HCT116 (cell line): Measurements from ENCODE around the gene MN1. TPM values are rescaled to one million over a fixed set of nuclear protein-coding genes. Genes with fewer than 3 reads are reported as not detected.

ENCODE experiments used
- ATAC-seq: fragments of 200-7000 bp; cut with Tn5 transposase; 2 replicates; pipeline ENCODE4 v1.9.1; 2020; ENCODE audit warnings: mild to moderate bottlenecking, moderate library complexity
- BruUV-seq: library from RNA; stranded (reverse); fragments of 400-500 nt; replicated peaks from 2 replicates; lab custom pipeline; 2021; lab: Mats Ljungman, UMichigan
- CTCF ChIA-PET: fragments of 300-600 bp; sonication (Branson Sonifier 250); formaldehyde crosslinking; loops from one replicate; lab custom pipeline; 2021; ENCODE audit warnings: antibody characterized with exemption; lab: Charles Lee
- POLR2A ChIA-PET: fragments of 300-600, 350-600 bp; sonication (Branson Sonifier 250); formaldehyde crosslinking; loops from one replicate; lab custom pipeline; 2021; ENCODE audit warnings: antibody characterized with exemption; lab: Charles Lee
- RAD21 ChIA-PET, 2 experiments: fragments of 300-600 bp; sonication (Branson Sonifier 250); formaldehyde crosslinking; loops; one replicate each; lab custom pipeline; 2023; ENCODE audit warnings: low total read pairs in 2 of 2; ENCODE audit not compliant: uncharacterized antibody in 2 of 2, unreplicated experiment in 2 of 2, low non-redundant PET in 1 of 2; lab: Charles Lee
- DNase-seq: peaks from one replicate; pipeline ENCODE4 v3.0.0-alpha.2; 2010; ENCODE audit warnings: low read depth, low spot score
- H2AFZ ChIP-seq: fragments of 200-600 bp; shearing (Covaris generic), sonication (generic); 2 replicates; pipeline ENCODE4 v1.6.1; 2017; ENCODE audit warnings: low read depth, mixed run types, mixed read lengths, antibody characterized with exemption, low read length; ENCODE audit not compliant: poor library complexity, severe bottlenecking
- H3K27ac ChIP-seq: 2 replicates; pipeline ENCODE4 v1.5.1; 2012; ENCODE audit warnings: low read depth, low read length
- H3K27me3 ChIP-seq: fragments of 200-600 bp; sonication (generic); 2 replicates; pipeline ENCODE4 v1.6.1; 2016; ENCODE audit warnings: mixed run types, low read length, mixed read lengths; ENCODE audit not compliant: insufficient read depth
- H3K36me3 ChIP-seq, 2 experiments: fragments of 200-500 bp in 1 of 2; fragments of 200-600 bp in 1 of 2; sonication (Bioruptor generic) in 1 of 2; sonication (generic) in 1 of 2; 2 replicates each; pipeline versions ENCODE4 v1.5.1 to v1.6.1; 2014 to 2016; ENCODE audit warnings: low read length in 2 of 2, inconsistent platforms in 1 of 2, mixed read lengths in 1 of 2, mixed run types in 1 of 2; ENCODE audit not compliant: insufficient read depth in 2 of 2, control insufficient read depth in 1 of 2
- H3K4me1 ChIP-seq, 2 experiments: fragments of 200-600 bp in 1 of 2; sonication (generic) in 1 of 2; 2 replicates each; pipeline versions ENCODE4 v1.5.1 to v1.6.1; 2012 to 2017; ENCODE audit warnings: low read length in 2 of 2, inconsistent platforms in 1 of 2, mild to moderate bottlenecking in 1 of 2, mixed read lengths in 1 of 2, mixed run types in 1 of 2, moderate library complexity in 1 of 2; ENCODE audit not compliant: insufficient read depth in 2 of 2, control insufficient read depth in 1 of 2
- H3K4me2 ChIP-seq: fragments of 200-600 bp; sonication (generic); 2 replicates; pipeline ENCODE4 v1.6.1; 2017; ENCODE audit warnings: mixed run types, low read length, mixed read lengths
- H3K4me3 ChIP-seq, 2 experiments: fragments of 200-600 bp in 1 of 2; sonication (generic) in 1 of 2; replicated peaks in 1 of 2; 2 replicates each; pipeline ENCODE4 v1.5.1; 2011 to 2016; ENCODE audit warnings: low read length in 2 of 2, control low read depth in 1 of 2, low read depth in 1 of 2, mild to moderate bottlenecking in 1 of 2, mixed read lengths in 1 of 2, mixed run types in 1 of 2
- H3K79me2 ChIP-seq: fragments of 200-600 bp; sonication (generic); 2 replicates; pipeline ENCODE4 v1.6.1; 2017; ENCODE audit warnings: mild to moderate bottlenecking, mixed run types, low read length, moderate library complexity, mixed read lengths; ENCODE audit not compliant: insufficient read depth
- H3K9ac ChIP-seq: fragments of 200-600 bp; sonication (generic); 2 replicates; pipeline ENCODE4 v1.6.1; 2016; ENCODE audit warnings: low read length, mixed read lengths
- H3K9me2 ChIP-seq: fragments of 200-600 bp; sonication (generic), shearing (Covaris generic); 2 replicates; pipeline ENCODE4 v1.6.1; 2017; ENCODE audit warnings: mixed run types, mild to moderate bottlenecking, moderate library complexity; ENCODE audit not compliant: insufficient read depth
- H3K9me3 ChIP-seq, 2 experiments: fragments of 200-500 bp in 1 of 2; fragments of 200-600 bp in 1 of 2; sonication (Bioruptor generic) in 1 of 2; sonication (generic) in 1 of 2; 2 replicates each; pipeline ENCODE4 v1.6.1; 2014 to 2017; ENCODE audit warnings: low read length in 2 of 2, mixed read lengths in 2 of 2, inconsistent platforms in 1 of 2, low read depth in 1 of 2, mild to moderate bottlenecking in 1 of 2, mixed run types in 1 of 2, moderate library complexity in 1 of 2; ENCODE audit not compliant: control insufficient read depth in 1 of 2, insufficient read depth in 1 of 2
- H4K20me1 ChIP-seq: fragments of 200-600 bp; sonication (generic), shearing (Covaris generic); 2 replicates; pipeline ENCODE4 v1.6.1; 2017; ENCODE audit warnings: mixed run types, mild to moderate bottlenecking, moderate library complexity; ENCODE audit not compliant: insufficient read depth
- CEBPB ChIP-seq: IDR thresholded peaks from 2 replicates; pipeline ENCODE4 v1.6.1; 2012; ENCODE audit warnings: low read depth
- EZH2 ChIP-seq: fragments of 200-600 bp; sonication (generic); IDR thresholded peaks from 2 replicates; pipeline ENCODE4 v1.6.1; 2017; ENCODE audit warnings: antibody characterized with exemption, mixed run types
- EZH2phosphoT487 ChIP-seq: fragments of 200-600 bp; IDR thresholded peaks from 2 replicates; pipeline ENCODE4 v1.6.1; 2018; ENCODE audit warnings: antibody characterized with exemption, borderline replicate concordance
- JUND ChIP-seq: IDR thresholded peaks from 2 replicates; pipeline ENCODE4 v1.6.1; 2012
- POLR2A ChIP-seq: IDR thresholded peaks from 2 replicates; pipeline ENCODE4 v1.7.0; 2011; ENCODE audit warnings: borderline replicate concordance; ENCODE audit not compliant: insufficient read depth, insufficient read length; ENCODE audit errors: extremely low read depth
- RAD21 ChIP-seq: IDR thresholded peaks from 2 replicates; pipeline ENCODE4 v1.6.1; 2012; ENCODE audit warnings: low read depth, mild to moderate bottlenecking
- SP1 ChIP-seq: IDR thresholded peaks from 2 replicates; pipeline ENCODE4 v1.6.1; 2012; ENCODE audit warnings: low read depth
- TCF7L2 ChIP-seq: IDR thresholded peaks from 2 replicates; pipeline ENCODE4 v1.7.0; 2011; ENCODE audit warnings: borderline replicate concordance, inconsistent platforms; ENCODE audit not compliant: insufficient read depth, insufficient read length; ENCODE audit errors: extremely low read depth
- YY1 ChIP-seq: IDR thresholded peaks from 2 replicates; pipeline ENCODE4 v1.6.1; 2011; ENCODE audit warnings: low read length, low read depth, moderate library complexity, mild to moderate bottlenecking; ENCODE audit not compliant: insufficient replicate concordance; ENCODE audit errors: extremely low read depth
- ZNF274 ChIP-seq: fragments of 200-500 bp; sonication (Bioruptor generic); IDR thresholded peaks from 2 replicates; pipeline ENCODE4 v1.6.1; 2014; ENCODE audit warnings: mild to moderate bottlenecking, low read depth, low read length, inconsistent platforms
- intact Hi-C: fragments of 100-400 bp; cut with micrococcal nuclease; formaldehyde crosslinking; loops from 2 replicates; pipeline ENCODE4 v1.10.0; 2022
- total RNA-seq: library from RNA; stranded (reverse); gene quantifications from one replicate; pipeline ENCODE4 v1.2.1, GENCODE V29; 2021; ENCODE audit not compliant: unreplicated experiment
- TF ChIP-seq, protein P1 (sequence below): IDR thresholded peaks from 2 replicates; pipeline ENCODE4 v1.6.1; 2011; ENCODE audit warnings: mild to moderate bottlenecking, low read length, moderate library complexity; ENCODE audit not compliant: insufficient replicate concordance; ENCODE audit errors: extremely low read depth
- TF ChIP-seq, protein P2 (sequence below): IDR thresholded peaks from 2 replicates; pipeline ENCODE4 v1.6.1; 2012
- TF ChIP-seq, protein P3 (sequence below), 3 experiments: fragments of 200-600 bp in 1 of 3; sonication (generic) in 1 of 3; IDR thresholded peaks in 2 of 3; conservative IDR thresholded peaks in 1 of 3; 2 replicates each; pipeline ENCODE4 v1.5.1; 2012 to 2017; ENCODE audit warnings: low read depth in 2 of 3, low read length in 2 of 3, antibody characterized with exemption in 1 of 3, borderline replicate concordance in 1 of 3, control low read depth in 1 of 3, mild to moderate bottlenecking in 1 of 3, mixed read lengths in 1 of 3, mixed run types in 1 of 3, moderate library complexity in 1 of 3; ENCODE audit not compliant: insufficient read depth in 1 of 3

MN1 gene
- total RNA-seq, 1 experiment from 2014 or later, result 2.9 TPM

DNA sequence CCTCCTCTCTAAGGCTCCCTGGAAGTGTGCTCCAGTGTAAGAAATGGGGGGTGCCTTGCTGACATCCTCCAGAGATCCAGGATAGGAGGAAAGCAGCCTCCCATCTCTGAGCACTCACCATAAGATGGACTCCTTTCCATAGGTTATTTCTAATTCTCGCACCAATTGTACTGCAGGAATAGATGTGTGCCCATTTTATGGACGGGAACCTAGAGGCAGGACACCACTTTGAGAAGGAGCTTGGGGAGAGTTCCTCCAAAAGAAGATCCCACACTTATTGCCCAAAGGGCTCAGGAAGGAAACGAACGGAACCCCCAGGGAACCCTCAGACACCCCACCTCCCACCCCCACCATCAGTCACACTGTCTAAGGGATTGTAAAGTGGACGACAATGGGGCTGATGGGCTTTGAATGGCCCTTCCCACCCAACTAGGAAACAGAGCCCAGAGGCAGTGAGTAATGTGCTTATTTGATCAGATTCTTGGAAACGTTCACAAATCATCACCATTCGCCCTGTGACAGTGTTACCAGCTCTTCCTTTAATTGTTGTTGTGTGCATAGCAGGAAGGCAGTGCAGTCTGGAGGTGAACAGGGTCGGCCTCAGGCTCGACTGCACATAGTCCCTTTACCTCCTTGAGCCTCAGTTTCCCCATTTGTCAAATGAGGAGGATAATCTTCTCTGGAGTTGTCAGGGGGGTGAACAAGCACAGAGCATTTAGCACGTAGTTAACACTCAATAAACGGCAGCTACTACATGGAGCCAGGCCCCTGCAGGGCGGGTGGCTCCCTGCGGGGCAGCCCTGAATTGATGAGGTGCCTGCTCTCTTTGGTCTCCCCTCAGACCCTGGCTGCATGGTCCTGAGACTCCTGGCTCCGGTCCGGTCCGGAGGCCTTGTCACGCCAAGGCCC lies 8.4 kb upstream of the MN1 start:
- CTCF ChIA-PET, result no interaction called here
- H3K27ac ChIP-seq, result no peak overlapping the region
- RAD21 ChIA-PET, result no interaction called here
- no peak for DNase-seq
- intact Hi-C loops, result no loop called here
- no peaks in the 10 kb centered on the region for H3K27me3 ChIP-seq
- no peaks in the 10 kb centered on the region for H3K9me3 ChIP-seq
- TF ChIP-seq JUND (no peak), CEBPB (no peak), POLR2A (no peak), SP1 (no peak)
- TF ChIP-seq, protein P1, sequence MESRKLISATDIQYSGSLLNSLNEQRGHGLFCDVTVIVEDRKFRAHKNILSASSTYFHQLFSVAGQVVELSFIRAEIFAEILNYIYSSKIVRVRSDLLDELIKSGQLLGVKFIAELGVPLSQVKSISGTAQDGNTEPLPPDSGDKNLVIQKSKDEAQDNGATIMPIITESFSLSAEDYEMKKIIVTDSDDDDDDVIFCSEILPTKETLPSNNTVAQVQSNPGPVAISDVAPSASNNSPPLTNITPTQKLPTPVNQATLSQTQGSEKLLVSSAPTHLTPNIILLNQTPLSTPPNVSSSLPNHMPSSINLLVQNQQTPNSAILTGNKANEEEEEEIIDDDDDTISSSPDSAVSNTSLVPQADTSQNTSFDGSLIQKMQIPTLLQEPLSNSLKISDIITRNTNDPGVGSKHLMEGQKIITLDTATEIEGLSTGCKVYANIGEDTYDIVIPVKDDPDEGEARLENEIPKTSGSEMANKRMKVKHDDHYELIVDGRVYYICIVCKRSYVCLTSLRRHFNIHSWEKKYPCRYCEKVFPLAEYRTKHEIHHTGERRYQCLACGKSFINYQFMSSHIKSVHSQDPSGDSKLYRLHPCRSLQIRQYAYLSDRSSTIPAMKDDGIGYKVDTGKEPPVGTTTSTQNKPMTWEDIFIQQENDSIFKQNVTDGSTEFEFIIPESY, result no peak
- TF ChIP-seq, all 23 proteins: peak for 0
- no TSS peak for BruUV-seq
- POLR2A ChIA-PET, result no interaction called here
- H3K4me1 ChIP-seq, result 0 out of 4 replicates have a peak, but pooled peaks cover 0 to under 1% of the 10 kb centered on the region in 2 experiments
- no peaks in the 10 kb centered on the region for H3K36me3 ChIP-seq
- H3K4me3 ChIP-seq, result no peak overlapping the region
- H2AFZ ChIP-seq, result no peak overlapping the region
- H4K20me1 ChIP-seq, result no peaks in the 10 kb centered on the region
- H3K4me2 ChIP-seq, result no peak overlapping the region
- ATAC-seq, result no peak
- H3K9me2 ChIP-seq, result no peaks in the 10 kb centered on the region
- H3K79me2 ChIP-seq, result no peaks in the 10 kb centered on the region
- H3K9ac ChIP-seq, result no peak overlapping the region

DNA sequence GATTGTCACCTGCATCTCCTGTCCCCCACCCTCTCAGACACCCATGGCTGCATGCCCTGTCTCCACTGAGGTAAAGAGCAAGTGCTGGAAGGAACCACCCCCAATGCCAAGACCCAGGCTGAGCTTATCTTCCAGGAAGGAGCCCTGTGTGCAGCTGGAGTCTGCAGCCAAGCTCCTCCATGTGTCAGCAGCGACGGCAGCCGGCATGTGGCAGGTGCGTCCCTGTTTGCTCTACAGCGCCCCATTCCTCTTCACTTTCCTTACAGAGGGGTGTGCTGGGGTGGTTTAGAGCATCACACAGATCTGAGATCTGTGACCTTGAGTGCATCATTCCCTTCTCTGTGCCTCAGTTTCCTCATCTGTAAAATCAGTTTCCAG lies 7.7 kb upstream of the MN1 start:
- no peak for ATAC-seq
- H3K4me1 ChIP-seq, result peaks cover 0 to 7% of the 10 kb centered on the region in 2 experiments; a peak in 1 of 4 replicates
- no peak overlapping the region for H2AFZ ChIP-seq
- POLR2A ChIA-PET, result no interaction called here
- no TSS peak for BruUV-seq
- RAD21 ChIA-PET, result no interaction called here
- H3K27ac ChIP-seq, result no peak overlapping the region
- no peaks in the 10 kb centered on the region for H3K36me3 ChIP-seq
- intact Hi-C loops, result no loop called here
- H3K79me2 ChIP-seq, result no peaks in the 10 kb centered on the region
- H3K4me2 ChIP-seq, result no peak overlapping the region
- CTCF ChIA-PET, result no interaction called here
- no peaks in the 10 kb centered on the region for H3K9me3 ChIP-seq
- H3K9ac ChIP-seq, result no peak overlapping the region
- H4K20me1 ChIP-seq, result no peaks in the 10 kb centered on the region
- no peaks in the 10 kb centered on the region for H3K27me3 ChIP-seq
- H3K9me2 ChIP-seq, result no peaks in the 10 kb centered on the region
- DNase-seq, result no peak
- no peak overlapping the region for H3K4me3 ChIP-seq
- no peak for TF ChIP-seq YY1
- TF ChIP-seq, protein P2, sequence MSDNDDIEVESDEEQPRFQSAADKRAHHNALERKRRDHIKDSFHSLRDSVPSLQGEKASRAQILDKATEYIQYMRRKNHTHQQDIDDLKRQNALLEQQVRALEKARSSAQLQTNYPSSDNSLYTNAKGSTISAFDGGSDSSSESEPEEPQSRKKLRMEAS, result no peak
- TF ChIP-seq EZH2, result no peak
- TF ChIP-seq, protein P3, sequence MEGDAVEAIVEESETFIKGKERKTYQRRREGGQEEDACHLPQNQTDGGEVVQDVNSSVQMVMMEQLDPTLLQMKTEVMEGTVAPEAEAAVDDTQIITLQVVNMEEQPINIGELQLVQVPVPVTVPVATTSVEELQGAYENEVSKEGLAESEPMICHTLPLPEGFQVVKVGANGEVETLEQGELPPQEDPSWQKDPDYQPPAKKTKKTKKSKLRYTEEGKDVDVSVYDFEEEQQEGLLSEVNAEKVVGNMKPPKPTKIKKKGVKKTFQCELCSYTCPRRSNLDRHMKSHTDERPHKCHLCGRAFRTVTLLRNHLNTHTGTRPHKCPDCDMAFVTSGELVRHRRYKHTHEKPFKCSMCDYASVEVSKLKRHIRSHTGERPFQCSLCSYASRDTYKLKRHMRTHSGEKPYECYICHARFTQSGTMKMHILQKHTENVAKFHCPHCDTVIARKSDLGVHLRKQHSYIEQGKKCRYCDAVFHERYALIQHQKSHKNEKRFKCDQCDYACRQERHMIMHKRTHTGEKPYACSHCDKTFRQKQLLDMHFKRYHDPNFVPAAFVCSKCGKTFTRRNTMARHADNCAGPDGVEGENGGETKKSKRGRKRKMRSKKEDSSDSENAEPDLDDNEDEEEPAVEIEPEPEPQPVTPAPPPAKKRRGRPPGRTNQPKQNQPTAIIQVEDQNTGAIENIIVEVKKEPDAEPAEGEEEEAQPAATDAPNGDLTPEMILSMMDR (IDR thresholded peaks at IDR 0.05 in 2 of 3, conservative IDR thresholded peaks at IDR 0.05 in 1 of 3; ENCODE audit: borderline replicate concordance in 1 of 3, insufficient read depth in 1 of 3, low read depth in 2 of 3, low read length in 2 of 3), result no peak
- TF ChIP-seq EZH2phosphoT487, result no peak
- no peak for TF ChIP-seq RAD21
- no peak for TF ChIP-seq ZNF274
- TF ChIP-seq TCF7L2, result no peak
- TF ChIP-seq POLR2A, result no peak
- TF ChIP-seq SP1, result no peak
